HG03442 (cell line): ENCODE data around the gene KLHL28.

Experiments used
- ATAC-seq: cut with Tn5 transposase; IDR thresholded peaks from one replicate; pipeline ENCODE4 v1.9.1; 2021; ENCODE audit warnings: mild to moderate bottlenecking, moderate library complexity; ENCODE audit not compliant: unreplicated experiment

KLHL28 gene

DNA sequence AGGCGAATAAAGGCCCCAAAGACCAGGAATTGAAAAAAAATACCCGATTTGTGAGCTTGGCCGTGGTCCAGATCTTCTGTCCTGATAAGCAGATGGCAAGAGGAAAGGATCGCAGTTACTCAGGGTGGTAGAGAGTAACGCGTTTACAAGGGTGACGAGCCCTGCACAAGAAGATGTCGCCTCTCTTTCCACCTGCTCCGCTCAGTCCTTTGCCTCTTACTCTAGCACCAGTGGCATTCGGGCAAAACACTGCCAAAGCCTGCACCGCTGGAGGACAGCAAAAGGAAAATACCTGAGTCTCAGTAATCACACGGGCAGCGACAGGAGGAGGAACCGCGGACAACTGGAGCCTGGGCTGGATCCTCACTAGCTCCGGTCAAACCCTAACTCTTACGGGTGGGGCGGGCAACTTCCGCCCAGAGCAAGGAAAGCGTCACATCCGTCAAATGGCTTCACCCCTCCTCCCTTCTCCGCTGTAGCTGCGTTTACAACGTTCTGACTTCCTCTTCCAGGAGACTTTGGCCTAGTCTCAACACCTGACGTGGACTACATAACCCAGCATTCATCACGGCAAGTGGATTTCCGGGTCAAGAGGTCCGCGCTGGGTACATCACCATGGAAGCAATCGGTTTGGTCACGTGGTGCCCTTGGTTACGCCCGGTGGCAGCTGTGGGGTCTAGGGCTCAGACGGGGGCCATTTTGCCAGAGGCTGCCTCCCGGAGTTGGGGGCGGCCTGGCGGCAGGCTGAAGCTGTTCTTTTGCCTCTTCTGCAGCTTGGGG is at the start of gene KLHL28, which contains the start of gene TOGARAM1:
Gene KLHL28, minus strand, starts transcription at position 394 of the 780 bp plus-strand sequence. CDS start 16,019 bp downstream, outside the sequence.
Gene TOGARAM1, plus strand, starts transcription at position 637 of the 780 bp plus-strand sequence. CDS start 232 bp downstream, outside the sequence.
- ATAC-seq = peak; percentile 94

DNA sequence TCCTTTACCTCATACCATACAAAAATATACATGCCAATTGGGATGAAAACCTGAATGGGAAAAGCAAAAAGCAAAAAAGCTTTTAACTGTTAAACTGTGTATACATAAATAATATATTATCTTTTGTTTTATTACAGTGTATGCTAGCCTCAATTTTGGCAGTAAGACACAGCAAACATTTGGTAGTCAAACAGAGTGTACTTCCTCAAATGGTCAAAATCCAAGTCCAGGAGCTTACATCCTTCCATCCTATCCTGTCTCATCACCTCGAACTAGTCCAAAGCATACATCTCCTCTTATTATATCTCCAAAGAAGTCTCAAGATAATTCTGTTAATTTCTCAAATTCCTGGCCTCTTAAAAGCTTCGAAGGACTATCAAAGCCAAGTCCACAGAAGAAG is 42.2 kb upstream of the KLHL28 start:
- ATAC-seq = no peak

GRCh38 chr14:44995770-44996294 is 34.1 kb upstream of the KLHL28 start:
- ATAC-seq = no peak

DNA sequence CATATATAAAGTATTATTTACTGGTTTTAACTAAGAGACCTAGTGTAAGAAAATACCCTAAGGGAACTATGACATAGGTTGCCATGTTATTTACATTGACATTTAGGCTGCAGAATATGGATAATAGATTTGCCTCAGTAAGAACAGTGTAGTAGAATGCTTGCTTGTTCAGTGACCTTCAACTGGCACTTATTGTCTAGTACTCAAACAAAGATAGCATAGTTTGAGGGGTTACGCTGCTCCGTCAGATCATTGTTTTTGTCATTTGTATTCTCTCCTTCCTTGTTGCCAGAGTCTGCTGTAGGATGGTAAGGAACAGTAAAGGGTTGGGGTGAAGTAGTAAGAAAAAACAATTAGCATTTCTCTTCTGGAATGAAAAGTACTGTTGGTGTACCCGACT is 33.4 kb upstream of the KLHL28 start:
- no peak for ATAC-seq

- ATAC-seq = no peak
Measured at GRCh38 chr14:44990533-44990932, 28.8 kb upstream of the KLHL28 start.

- ATAC-seq = no peak
Measured at GRCh38 chr14:44989497-44990440, 28.0 kb upstream of the KLHL28 start.

DNA sequence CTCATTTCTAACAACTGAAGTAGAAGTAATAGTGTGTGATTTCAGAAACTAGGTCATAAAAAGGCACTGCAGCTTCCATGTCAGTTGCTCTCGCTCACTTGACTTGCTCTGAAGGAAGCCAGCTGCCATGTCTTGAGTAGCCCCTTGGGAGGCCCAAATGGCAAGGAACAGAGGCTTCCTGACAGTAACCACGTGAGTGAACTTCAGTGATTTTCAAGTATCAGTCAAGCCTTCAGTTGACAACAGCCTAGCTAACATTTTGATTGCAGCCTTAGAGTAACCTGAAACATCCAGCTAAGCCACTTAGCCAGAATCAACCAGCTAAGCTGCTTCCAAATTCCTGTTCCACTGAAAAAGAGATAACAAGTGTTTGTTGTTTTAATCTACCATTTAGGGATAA is 26.9 kb upstream of the KLHL28 start:
- no peak for ATAC-seq

GRCh38 chr14:44982594-44982993 is 20.8 kb upstream of the KLHL28 start:
- no peak for ATAC-seq

GRCh38 chr14:44981198-44981597 is 19.5 kb upstream of the KLHL28 start:
- no peak for ATAC-seq

DNA sequence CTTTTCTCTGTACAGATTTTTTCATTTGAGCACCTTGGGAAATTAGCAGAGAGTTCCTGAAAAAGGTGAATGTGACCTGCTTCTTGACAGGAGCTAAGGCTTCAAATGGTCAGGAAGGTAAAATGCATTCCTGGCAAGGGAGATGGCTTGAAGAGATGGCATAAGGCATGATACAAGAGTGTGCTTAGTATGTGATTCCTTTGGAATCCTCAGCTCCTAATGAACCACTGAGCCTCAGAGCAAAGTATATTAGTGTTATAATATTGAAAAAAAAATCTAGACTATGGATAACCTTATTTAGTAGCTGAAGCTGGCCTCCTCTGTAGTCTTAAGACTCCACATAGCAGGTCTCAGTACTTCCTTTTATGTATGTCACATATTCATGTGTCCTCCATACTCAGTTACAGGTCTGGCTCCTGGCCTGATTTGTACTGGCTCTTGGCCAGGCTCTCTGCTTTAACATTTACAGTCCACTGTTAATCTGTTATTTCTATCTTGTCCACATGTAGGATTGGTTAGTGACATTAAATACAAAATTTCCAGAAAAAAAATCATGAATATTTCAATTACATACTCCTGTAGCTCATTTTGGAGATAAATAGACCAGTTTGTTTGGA is 18.1 kb upstream of the KLHL28 start:
- ATAC-seq = no peak

DNA sequence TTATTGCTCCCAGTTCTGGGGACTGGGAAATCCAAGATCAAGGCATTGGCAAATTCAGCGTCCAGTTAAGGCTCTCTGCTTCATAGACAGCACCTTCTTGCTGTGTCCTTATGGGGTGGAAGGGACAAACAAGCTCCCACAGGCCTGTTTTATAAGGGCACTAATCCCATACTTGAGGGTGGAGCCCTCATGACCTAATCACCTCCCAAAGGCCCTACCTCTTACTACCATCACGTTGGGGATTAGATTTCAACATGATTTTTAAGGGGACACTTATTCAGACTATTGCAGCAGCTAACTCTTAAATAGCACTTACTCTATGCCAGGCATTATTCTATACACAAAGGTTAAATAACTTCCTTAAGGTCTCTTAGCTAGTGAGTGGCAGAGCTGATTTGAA is 17.5 kb upstream of the KLHL28 start:
- ATAC-seq = no peak

- no peak for ATAC-seq
Measured at GRCh38 chr14:44971459-44971858, 9.7 kb upstream of the KLHL28 start.

DNA sequence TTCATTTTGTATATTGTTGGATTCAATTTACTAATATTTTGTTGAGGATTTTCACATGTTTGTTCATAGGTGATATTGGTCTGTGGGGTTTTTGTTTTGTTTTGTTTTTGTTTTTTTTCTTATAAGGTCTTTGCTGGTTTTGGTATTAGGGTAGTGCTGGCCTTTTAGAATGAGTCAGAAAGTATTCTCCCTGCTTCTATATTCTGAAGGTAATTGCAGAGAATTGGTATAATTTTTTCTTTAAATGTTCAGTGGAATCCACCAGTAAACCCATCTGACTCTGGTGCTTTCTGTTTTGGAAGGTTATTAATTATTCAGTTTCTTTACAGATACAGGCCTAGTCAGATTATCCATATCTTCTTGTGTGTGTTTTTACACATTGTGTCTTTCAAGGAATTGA is 9.2 kb upstream of the KLHL28 start:
- peak; percentile 56 for ATAC-seq

GRCh38 chr14:44968714-44969113 is 7.0 kb upstream of the KLHL28 start:
- ATAC-seq = no peak

GRCh38 chr14:44966601-44967336 is 5.0 kb upstream of the KLHL28 start:
- no peak for ATAC-seq

- ATAC-seq = no peak
Measured at GRCh38 chr14:44963775-44964380, 2.1 kb upstream of the KLHL28 start.

DNA sequence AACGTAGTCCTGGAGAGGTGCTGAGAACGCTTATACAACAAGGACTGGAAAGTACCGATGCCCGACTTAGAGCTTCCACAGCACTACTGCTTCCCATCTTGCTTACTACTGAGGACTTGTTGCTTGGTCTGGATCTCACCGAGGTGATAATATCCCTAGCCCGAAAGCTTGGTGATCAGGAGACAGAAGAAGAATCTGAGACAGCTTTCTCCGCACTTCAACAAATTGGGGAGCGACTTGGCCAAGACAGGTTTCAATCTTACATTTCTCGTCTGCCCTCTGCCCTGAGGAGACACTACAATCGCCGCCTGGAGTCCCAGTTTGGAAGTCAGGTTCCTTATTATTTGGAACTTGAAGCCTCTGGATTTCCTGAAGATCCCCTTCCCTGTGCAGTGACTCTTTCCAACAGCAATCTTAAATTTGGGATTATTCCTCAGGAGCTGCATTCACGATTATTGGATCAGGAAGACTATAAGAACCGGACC is 1.3 kb upstream of the KLHL28 start:
- no peak for ATAC-seq

DNA sequence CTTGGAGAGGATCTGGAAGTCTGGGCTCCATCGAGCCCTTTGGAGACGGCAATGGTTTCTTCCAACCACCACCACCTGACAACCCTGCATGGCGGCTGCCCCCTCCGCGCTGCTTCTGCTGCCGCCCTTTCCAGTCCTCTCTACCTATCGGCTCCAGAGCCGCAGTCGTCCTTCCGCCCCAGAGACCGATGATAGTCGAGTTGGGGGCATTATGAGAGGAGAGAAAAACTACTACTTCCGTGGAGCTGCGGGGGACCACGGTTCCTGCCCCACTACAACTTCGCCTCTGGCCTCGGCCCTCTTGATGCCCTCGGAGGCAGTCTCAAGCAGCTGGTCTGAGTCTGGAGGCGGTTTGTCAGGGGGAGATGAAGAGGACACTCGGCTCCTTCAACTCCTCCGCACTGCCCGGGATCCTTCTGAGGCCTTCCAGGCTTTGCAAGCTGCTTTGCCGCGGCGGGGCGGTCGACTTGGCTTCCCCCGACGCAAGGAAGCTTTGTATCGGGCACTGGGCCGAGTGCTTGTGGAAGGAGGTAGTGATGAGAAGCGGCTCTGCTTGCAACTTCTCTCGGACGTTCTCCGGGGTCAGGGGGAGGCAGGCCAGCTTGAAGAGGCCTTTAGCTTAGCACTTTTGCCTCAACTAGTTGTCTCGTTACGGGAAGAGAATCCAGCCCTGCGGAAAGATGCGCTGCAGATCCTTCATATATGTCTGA is 742 bp upstream of the KLHL28 start:
- peak; percentile 14 for ATAC-seq

- ATAC-seq = peak; percentile 18
Measured at GRCh38 chr14:44961151-44961553, 595 bp downstream of the KLHL28 start.
